ENCODE results near the gene MAN1C1.

The MAN1C1 gene

DNA sequence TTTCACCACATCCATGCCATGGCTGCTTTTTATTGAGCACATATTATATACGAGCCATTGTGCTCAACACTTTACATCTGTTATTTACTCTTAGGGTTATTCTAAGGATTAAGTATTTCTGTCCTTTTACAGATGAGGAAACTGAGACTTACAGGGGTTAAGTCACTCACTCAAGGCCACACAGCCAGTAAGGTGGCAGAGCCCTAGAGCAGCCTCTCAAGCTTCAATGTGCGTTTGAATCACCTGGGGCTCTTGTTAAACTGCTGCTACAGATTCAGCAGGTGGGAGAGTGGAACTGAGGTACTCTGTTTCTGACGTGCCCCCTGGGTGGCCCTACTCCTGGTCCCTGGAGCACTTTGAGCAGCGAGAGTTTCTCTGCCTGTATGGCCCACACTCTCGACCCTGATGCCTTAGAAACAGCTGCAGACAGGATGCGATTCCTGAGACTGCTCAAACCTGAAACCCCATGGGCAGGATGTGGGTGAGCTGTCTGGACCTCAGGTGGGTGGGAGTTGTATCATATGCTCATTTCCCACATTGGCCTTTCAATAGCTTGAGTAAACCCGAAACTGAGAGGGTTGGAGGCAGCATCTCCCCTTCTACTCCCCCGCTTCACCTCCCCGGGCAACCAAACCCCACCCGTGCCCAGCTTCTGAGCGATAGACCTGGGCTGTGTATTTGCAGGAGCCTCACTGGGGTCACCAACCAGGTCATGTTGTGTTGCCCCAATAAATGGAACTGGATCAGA is 59.3 kb downstream of the MAN1C1 start:
- H3K27me3 ChIP-seq (ENCODE audit: insufficient read depth, low read length) = no peaks in the 10 kb centered on the region
- 87% methylated on average over 11 of the region's 11 CpGs for WGBS
- H3K4me1 ChIP-seq (ENCODE audit: insufficient read depth, low read length) = no peaks in the 10 kb centered on the region; the same call in 1 of the 2 replicates
- H3K9me3 ChIP-seq (ENCODE audit: insufficient read depth, low read depth, low read length) = no peaks in the 10 kb centered on the region
- no peak overlapping the region for H3K27ac ChIP-seq (ENCODE audit: low read depth, low read length)
- H3K36me3 ChIP-seq (ENCODE audit: insufficient read depth, low read length) = no peaks in the 10 kb centered on the region
- no peak overlapping the region for H3K9ac ChIP-seq (ENCODE audit: low read depth, low read length)
- H3K4me3 ChIP-seq (ENCODE audit: low read length) = no peak overlapping the region

DNA sequence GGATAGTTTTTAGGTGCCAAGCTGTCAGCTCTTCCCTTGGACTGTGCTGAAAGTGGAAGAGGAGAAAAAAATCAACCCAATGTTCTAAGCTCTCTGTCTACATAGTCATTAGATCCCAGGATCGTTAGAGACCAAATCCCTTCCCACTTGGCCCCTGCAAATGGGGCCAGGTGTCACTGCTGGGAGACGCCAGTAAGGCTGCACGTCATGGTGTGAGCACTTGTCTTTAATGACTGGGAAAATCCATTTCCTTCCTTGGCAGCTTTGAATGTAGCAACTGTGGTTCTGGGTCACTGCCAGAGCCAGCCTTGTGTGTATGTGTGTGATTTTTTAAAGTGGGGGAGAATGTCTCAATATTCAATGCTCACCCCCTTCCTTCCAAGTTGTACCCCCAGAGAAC is 59.9 kb downstream of the MAN1C1 start:
- no peak overlapping the region for H3K9ac ChIP-seq (ENCODE audit: low read depth, low read length)
- no peaks in the 10 kb centered on the region for H3K27me3 ChIP-seq (ENCODE audit: insufficient read depth, low read length)
- no peaks in the 10 kb centered on the region for H3K9me3 ChIP-seq (ENCODE audit: insufficient read depth, low read depth, low read length)
- H3K27ac ChIP-seq (ENCODE audit: low read depth, low read length) = no peak overlapping the region
- WGBS = 69% methylated on average over 3 of the region's 3 CpGs
- H3K4me3 ChIP-seq (ENCODE audit: low read length) = no peak overlapping the region
- H3K4me1 ChIP-seq (ENCODE audit: insufficient read depth, low read length) = no peaks in the 10 kb centered on the region; the same call in 1 of the 2 replicates
- no peaks in the 10 kb centered on the region for H3K36me3 ChIP-seq (ENCODE audit: insufficient read depth, low read length)

DNA sequence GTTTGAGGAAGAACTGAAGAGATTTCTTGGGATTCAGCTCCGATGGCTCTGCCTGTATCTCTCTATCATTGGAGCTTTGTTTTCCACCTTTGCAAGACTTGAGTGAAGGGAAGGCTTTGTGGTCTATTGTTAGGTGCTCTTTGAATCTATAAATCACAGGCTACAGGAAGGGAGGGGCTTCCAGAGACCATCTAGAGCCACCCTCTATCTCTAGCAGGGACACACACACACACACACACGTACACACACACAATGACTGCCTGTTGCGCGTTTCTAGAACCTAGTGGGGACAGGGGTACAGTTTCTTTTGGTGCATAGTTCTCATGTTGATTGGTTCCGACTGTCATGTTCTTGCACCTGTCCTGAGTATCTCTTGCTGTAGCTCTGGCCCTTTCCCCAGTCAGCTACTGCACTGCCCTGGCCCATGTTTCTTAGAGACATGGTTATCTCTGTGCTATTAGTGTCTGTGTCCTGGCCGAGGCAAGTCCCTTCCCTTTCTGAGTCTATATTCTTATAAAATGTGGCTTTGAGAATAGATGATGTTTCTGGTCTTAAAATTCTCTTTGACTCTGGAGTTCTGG is 60.7 kb downstream of the MAN1C1 start:
- 92% methylated on average over 6 of the region's 6 CpGs for WGBS
- no peak overlapping the region for H3K9ac ChIP-seq (ENCODE audit: low read depth, low read length)
- H3K4me3 ChIP-seq (ENCODE audit: low read length) = no peak overlapping the region
- H3K27me3 ChIP-seq (ENCODE audit: insufficient read depth, low read length) = no peaks in the 10 kb centered on the region
- no peak overlapping the region for H3K27ac ChIP-seq (ENCODE audit: low read depth, low read length)
- no peaks in the 10 kb centered on the region; the same call in 1 of the 2 replicates for H3K4me1 ChIP-seq (ENCODE audit: insufficient read depth, low read length)
- no peaks in the 10 kb centered on the region for H3K9me3 ChIP-seq (ENCODE audit: insufficient read depth, low read depth, low read length)
- H3K36me3 ChIP-seq (ENCODE audit: insufficient read depth, low read length) = no peaks in the 10 kb centered on the region

DNA sequence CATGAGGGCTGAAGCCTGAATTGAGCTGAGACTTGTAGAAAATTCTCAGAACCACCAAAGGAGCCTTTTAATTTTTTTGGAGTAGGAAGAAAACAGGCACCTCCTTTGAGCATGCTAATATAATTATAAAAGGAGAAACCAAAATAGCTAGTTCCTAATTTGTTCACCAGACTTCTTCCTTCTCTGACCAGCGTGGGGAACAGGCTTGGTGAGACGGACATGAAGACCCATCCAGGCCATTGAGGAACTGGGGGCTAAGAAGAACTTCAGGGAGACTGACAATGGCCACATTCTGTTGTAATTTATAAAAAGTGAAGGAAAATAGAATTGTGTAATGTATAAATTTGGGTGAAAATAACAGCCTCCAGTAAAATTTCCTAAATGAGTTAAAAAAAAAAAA is 62.6 kb downstream of the MAN1C1 start:
- Histone ChIP-seq H3K9me3 (ENCODE audit: insufficient read depth, low read depth, low read length) (no peaks in the 10 kb centered on the region), H3K4me3 (ENCODE audit: low read length) (no peak overlapping the region), H3K27me3 (ENCODE audit: insufficient read depth, low read length) (no peaks in the 10 kb centered on the region), H3K36me3 (ENCODE audit: insufficient read depth, low read length) (no peaks in the 10 kb centered on the region), H3K9ac (ENCODE audit: low read depth, low read length) (no peak overlapping the region), H3K27ac (ENCODE audit: low read depth, low read length) (no peak overlapping the region), H3K4me1 (ENCODE audit: insufficient read depth, low read length) (no peaks in the 10 kb centered on the region; the same call in 1 of the 2 replicates)
- 96% methylated on average over 2 of the region's 2 CpGs for WGBS

DNA sequence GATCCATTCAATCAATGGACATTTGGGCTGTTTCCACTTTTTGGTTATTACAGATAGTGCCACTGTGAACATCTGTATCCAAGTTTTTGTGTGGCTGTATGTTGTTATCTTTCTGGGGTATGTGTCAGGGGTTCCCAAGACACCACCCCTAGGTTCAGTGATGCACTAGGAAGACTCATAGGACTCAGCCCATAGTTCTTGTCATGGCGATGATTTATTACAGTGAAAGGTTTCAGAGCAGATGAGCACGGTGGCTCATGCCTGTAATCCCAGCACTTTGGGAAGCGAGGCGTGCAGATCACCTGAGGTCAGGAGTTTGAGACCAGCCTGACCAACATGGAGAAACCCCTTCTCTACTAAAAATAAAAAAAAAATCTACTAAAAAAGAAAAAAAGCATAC is 64.1 kb downstream of the MAN1C1 start:
- Histone ChIP-seq H3K36me3 (ENCODE audit: insufficient read depth, low read length) (no peaks in the 10 kb centered on the region), H3K4me1 (ENCODE audit: insufficient read depth, low read length) (no peaks in the 10 kb centered on the region; the same call in 1 of the 2 replicates), H3K9me3 (ENCODE audit: insufficient read depth, low read depth, low read length) (no peaks in the 10 kb centered on the region), H3K4me3 (ENCODE audit: low read length) (no peak overlapping the region), H3K9ac (ENCODE audit: low read depth, low read length) (no peak overlapping the region), H3K27me3 (ENCODE audit: insufficient read depth, low read length) (no peaks in the 10 kb centered on the region), H3K27ac (ENCODE audit: low read depth, low read length) (no peak overlapping the region)
- WGBS = 97% methylated on average over 4 of the region's 4 CpGs

DNA sequence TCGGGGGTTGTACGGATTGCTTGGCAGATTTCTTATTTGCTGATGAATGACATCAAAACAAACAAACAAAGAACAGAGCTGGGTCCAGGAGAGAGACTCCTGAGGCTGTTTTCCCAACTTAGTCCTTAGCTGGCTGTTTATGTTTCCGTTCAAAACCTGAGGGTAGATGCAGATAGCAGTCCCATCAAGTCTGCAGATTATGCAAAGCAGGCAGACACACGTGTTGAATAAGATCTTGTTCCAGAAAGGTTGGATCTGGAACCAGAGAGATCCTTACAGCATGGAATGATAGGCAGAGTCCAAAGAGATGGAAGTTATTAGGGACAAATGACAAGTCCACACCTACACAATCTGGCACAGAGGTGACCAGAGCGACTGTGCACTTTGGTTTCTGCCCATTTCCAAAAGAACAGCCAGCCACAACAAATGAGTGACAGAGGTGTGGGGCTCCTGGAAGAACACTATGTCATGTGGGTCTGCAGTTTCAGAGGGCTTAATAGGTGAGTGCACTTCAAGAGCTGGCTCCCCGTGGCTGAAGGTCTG is 65.5 kb downstream of the MAN1C1 start:
- no peaks in the 10 kb centered on the region for H3K36me3 ChIP-seq (ENCODE audit: insufficient read depth, low read length)
- no peaks in the 10 kb centered on the region for H3K9me3 ChIP-seq (ENCODE audit: insufficient read depth, low read depth, low read length)
- no peak overlapping the region for H3K9ac ChIP-seq (ENCODE audit: low read depth, low read length)
- 85% methylated on average over 6 of the region's 6 CpGs for WGBS
- H3K27ac ChIP-seq (ENCODE audit: low read depth, low read length) = no peak overlapping the region
- no peaks in the 10 kb centered on the region for H3K27me3 ChIP-seq (ENCODE audit: insufficient read depth, low read length)
- H3K4me3 ChIP-seq (ENCODE audit: low read length) = no peak overlapping the region
- no peaks in the 10 kb centered on the region for H3K4me1 ChIP-seq (ENCODE audit: insufficient read depth, low read length)

DNA sequence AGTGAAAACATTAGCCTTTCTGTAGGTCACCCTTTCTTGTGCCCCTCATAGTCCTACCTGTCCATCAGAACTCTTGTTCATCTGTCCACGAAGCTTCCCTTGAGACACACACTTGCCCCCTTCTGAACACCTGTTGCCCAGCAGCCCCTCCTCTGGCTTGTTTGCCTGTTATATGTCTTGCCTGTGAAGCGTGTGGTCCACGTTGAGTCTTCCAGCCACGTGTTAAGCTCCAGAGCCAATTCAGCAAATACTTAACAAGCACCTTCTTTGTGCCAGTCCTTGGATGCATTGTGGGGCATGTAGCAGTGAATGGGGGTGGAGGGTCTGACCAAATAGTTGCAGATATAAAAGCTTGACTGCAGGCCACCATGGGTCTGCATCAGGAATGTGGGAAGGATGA is 66.6 kb downstream of the MAN1C1 start:
- WGBS = 93% methylated on average over 4 of the region's 4 CpGs
- Histone ChIP-seq H3K9ac (ENCODE audit: low read depth, low read length) (no peak overlapping the region), H3K4me3 (ENCODE audit: low read length) (no peak overlapping the region), H3K4me1 (ENCODE audit: insufficient read depth, low read length) (no peaks in the 10 kb centered on the region), H3K9me3 (ENCODE audit: insufficient read depth, low read depth, low read length) (no peaks in the 10 kb centered on the region), H3K36me3 (ENCODE audit: insufficient read depth, low read length) (no peaks in the 10 kb centered on the region), H3K27ac (ENCODE audit: low read depth, low read length) (no peak overlapping the region), H3K27me3 (ENCODE audit: insufficient read depth, low read length) (no peaks in the 10 kb centered on the region)

DNA sequence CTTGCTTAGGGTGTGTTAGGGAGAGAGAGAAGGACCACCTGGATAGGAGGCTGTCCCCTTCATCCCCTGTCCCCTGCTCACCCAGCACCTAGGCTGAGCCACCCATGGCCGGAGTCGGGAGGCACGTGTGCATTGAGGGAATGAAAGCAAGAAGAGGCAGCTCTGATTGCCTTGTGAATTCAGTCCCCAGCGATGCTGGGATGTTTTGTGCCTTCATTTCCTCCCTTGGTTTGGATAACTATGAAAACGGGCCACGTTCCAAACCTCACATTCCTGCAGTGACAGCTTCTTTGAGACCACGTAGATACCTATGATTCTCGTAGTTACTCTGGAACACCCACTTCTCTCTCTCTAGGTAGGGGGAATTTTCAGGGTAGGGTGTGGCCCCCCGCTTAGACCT is 67.1 kb downstream of the MAN1C1 start:
- 85% methylated on average over 8 of the region's 9 CpGs for WGBS

DNA sequence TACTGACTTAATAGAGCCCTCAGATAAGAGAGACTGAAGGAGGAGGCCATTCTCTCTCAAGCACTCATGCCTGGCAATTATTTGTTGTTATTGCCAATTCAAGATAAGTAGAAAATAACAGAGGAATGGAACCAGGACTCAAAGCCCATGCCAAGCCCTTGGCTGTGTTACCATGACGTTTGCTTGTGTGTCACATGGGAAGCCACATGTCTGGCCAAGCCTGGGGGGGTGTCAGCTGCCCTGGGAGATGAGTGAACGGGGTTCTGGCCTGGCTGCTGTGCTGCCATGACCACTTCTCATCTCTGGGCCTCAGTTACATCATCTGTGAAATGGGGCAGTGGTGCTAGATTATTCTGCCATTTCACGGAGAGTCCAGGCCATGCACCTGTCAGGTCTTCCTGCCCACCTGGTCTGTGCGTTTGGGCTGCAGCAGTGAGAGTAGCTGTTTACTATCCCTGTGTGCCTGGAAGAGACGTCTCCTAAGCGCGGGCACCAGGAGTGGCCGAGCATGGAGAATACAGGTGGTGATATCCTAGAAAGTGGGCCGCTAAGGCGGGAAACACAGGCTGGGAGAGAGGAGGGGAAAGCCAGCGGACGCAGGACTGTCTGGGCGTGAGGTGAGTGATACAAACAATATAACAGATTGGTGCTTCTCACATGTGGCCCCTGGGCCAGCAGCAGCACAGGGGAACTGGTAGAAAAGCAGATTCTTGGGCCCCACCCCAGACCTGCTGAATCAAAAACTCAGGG is 67.8 kb downstream of the MAN1C1 start:
- Histone ChIP-seq H3K9me3 (ENCODE audit: insufficient read depth, low read depth, low read length) (no peaks in the 10 kb centered on the region), H3K27ac (ENCODE audit: low read depth, low read length) (no peak overlapping the region), H3K36me3 (ENCODE audit: insufficient read depth, low read length) (no peaks in the 10 kb centered on the region), H3K4me1 (ENCODE audit: insufficient read depth, low read length) (no peaks in the 10 kb centered on the region), H3K9ac (ENCODE audit: low read depth, low read length) (no peak overlapping the region), H3K4me3 (ENCODE audit: low read length) (no peak overlapping the region), H3K27me3 (ENCODE audit: insufficient read depth, low read length) (no peaks in the 10 kb centered on the region)
- WGBS = 88% methylated on average over 13 of the region's 13 CpGs

More for the DNA sequence above, 67.1 kb downstream of the MAN1C1 start:
- H3K4me1 ChIP-seq (ENCODE audit: insufficient read depth, low read length) = no peaks in the 10 kb centered on the region
- H3K36me3 ChIP-seq (ENCODE audit: insufficient read depth, low read length) = no peaks in the 10 kb centered on the region
- no peak overlapping the region for H3K27ac ChIP-seq (ENCODE audit: low read depth, low read length)
- H3K9ac ChIP-seq (ENCODE audit: low read depth, low read length) = no peak overlapping the region
- H3K27me3 ChIP-seq (ENCODE audit: insufficient read depth, low read length) = no peaks in the 10 kb centered on the region
- H3K9me3 ChIP-seq (ENCODE audit: insufficient read depth, low read depth, low read length) = no peaks in the 10 kb centered on the region
- H3K4me3 ChIP-seq (ENCODE audit: low read length) = no peak overlapping the region

DNA sequence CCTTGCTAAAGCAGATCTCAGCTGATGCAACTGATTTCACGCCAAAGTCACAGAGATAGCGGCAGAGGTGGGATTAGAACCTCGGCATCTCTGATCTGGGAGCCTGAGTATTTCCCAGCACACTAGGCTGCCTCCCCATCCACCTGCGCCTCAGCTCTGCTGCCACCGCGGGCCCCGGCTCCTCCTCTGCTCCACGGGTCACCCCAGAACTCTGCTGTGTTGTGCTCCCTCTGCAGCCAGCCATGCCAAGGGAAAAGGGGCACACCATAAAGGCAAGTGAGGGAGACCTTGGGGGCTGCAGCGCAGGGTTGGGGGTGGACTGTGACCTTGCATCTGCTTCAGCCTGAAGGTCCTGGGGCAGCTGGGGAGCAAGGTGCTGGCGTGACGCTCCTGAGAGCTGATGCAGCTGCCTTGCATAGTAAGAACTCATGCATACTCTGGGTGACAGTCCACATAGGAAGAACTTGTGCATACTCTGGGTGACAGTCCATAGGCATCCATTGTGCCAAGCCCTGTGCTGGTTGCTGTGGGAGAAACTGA is 68.7 kb downstream of the MAN1C1 start:
- H3K9ac ChIP-seq (ENCODE audit: low read depth, low read length) = no peak overlapping the region

More for the DNA sequence above, 68.7 kb downstream of the MAN1C1 start:
- WGBS = 94% methylated on average over 11 of the region's 11 CpGs
- no peak overlapping the region for H3K4me3 ChIP-seq (ENCODE audit: low read length)
- no peaks in the 10 kb centered on the region for H3K9me3 ChIP-seq (ENCODE audit: insufficient read depth, low read depth, low read length)
- no peaks in the 10 kb centered on the region for H3K4me1 ChIP-seq (ENCODE audit: insufficient read depth, low read length)
- H3K27ac ChIP-seq (ENCODE audit: low read depth, low read length) = no peak overlapping the region
- no peaks in the 10 kb centered on the region for H3K27me3 ChIP-seq (ENCODE audit: insufficient read depth, low read length)
- H3K36me3 ChIP-seq (ENCODE audit: insufficient read depth, low read length) = no peaks in the 10 kb centered on the region
